ENCODE measurements around the gene CAMK2G.

- TF ChIP-seq POLR2A (IDR thresholded peaks at IDR 0.05), result no peak
- no peak for TF ChIP-seq CTCF (IDR thresholded peaks at IDR 0.05)
These were observed 65.1 kb downstream of the CAMK2G start for GRCh38 chr10:73809061-73809818.

Measured in heart left ventricle (tissue), 13 donors.